Activated T-cell treated with anti-CD3 and anti-CD28 coated beads, Interleukin-2, amount 50 U/mL, for 1 hour (primary cell): ENCODE data around the gene NDUFA13.
A peak's percentile ranks its signal among the peaks of the same experiment; 100 is the strongest.
"Not testable (repeated sequence)": the region's sequence is repeated elsewhere in the genome, so short reads cannot be mapped to it uniquely, and the experiment has no call there.

ENCODE experiments used
- DNase-seq: peaks from one replicate; pipeline ENCODE4 v3.0.0-alpha.2; 2020

NDUFA13 gene

GRCh38 chr19:19515642-19516519, at the start of gene NDUFA13:
TSS of gene NDUFA13 (plus strand) at chr19:19516225. CDS start at chr19:19516239, 14 bp downstream.
- peak; percentile 98 for DNase-seq

GRCh38 chr19:19468424-19469050, 47.5 kb upstream of the NDUFA13 start:
- no peak for DNase-seq

GRCh38 chr19:19470579-19470978, 45.4 kb upstream of the NDUFA13 start:
- DNase-seq: no peak

GRCh38 chr19:19471682-19472081, 44.3 kb upstream of the NDUFA13 start:
- DNase-seq: no peak

- DNase-seq: not testable (repeated sequence)
Observed at GRCh38 chr19:19472106-19472505, 43.9 kb upstream of the NDUFA13 start.

GRCh38 chr19:19475015-19475765, 40.8 kb upstream of the NDUFA13 start:
- DNase-seq: no peak

GRCh38 chr19:19475849-19476828, 39.9 kb upstream of the NDUFA13 start:
- DNase-seq: no peak

GRCh38 chr19:19477705-19478383, 38.2 kb upstream of the NDUFA13 start:
- DNase-seq: no peak

- DNase-seq: no peak
Observed at GRCh38 chr19:19480688-19481087, 35.3 kb upstream of the NDUFA13 start.

- DNase-seq: no peak
Observed at GRCh38 chr19:19482809-19483596, 33.0 kb upstream of the NDUFA13 start.

- no peak for DNase-seq
Observed at GRCh38 chr19:19485161-19485997, 30.6 kb upstream of the NDUFA13 start.

GRCh38 chr19:19485998-19486290, 30.1 kb upstream of the NDUFA13 start:
- no peak for DNase-seq

- no peak for DNase-seq
Observed at GRCh38 chr19:19486343-19487076, 29.5 kb upstream of the NDUFA13 start.

- no peak for DNase-seq
Observed at GRCh38 chr19:19487077-19487949, 28.7 kb upstream of the NDUFA13 start.

- no peak for DNase-seq
Observed at GRCh38 chr19:19487950-19488874, 27.8 kb upstream of the NDUFA13 start.

- DNase-seq: peak; percentile 83
Observed at GRCh38 chr19:19488875-19489690, 26.9 kb upstream of the NDUFA13 start.
